Amniotic stem cell (primary cell): ENCODE data around the gene RNF217.

Experiments used
- DNase-seq: peaks from one replicate; lab custom pipeline; 2025; lab: John Stamatoyannopoulos, UW

Gene RNF217

DNA sequence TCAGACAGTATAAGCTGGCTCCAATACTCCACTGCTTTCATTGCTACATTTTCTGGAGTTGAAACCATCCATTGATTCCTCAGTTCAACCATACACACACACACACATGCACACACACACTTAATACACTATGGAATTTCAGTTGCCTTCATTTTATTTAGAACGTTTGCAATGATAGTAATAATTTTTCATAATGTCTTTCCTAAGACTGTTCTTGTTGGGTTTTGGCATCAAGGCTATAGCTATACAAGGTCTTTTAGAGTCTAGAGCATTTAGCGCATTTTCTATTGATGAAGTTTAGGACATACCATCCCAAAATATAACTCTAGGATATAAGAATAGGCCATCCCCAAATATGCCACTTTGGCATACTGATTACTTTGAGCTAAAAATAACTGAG lies 175.8 kb downstream of the RNF217 start:
- DNase-seq: no peak

DNA sequence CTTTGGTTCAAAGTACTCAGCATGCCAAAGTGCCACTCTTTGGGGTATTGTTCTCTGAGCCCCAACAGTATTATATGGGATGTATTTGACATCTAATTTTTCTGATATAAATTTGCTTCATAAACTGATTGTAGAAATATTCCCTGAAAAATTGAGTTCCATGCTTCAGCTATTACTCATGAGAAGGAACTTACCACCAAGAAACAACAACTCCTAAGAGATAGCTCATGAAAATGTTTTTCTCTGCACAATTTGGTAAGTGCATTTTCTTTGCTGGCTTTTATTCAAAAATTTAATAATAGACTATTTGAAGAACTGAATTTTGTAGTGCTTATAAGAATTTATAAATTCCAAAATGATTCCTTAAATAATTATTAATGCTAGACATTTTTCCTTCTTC lies 178.6 kb downstream of the RNF217 start:
- no peak for DNase-seq
